HEK293 (cell line): Measurements from ENCODE around the gene KRTAP5-11.

Experiments
- CTCF ChIA-PET: fragments of 350-600 bp; formaldehyde crosslinking; extraction: SDS; loops from one replicate; lab custom pipeline; 2021; ENCODE audit warnings: antibody characterized with exemption; lab: Yijun Ruan, JAX
- POLR2A ChIA-PET: fragments of 300-600 bp; formaldehyde crosslinking; extraction: SDS; loops from one replicate; lab custom pipeline; 2020; ENCODE audit warnings: antibody characterized with exemption, inconsistent platforms; lab: Yijun Ruan, JAX
- H3K27ac ChIP-seq: fragments of 200-500 bp; sonication (Bioruptor generic); 2 replicates; pipeline ENCODE4 v1.5.1; 2014; ENCODE audit warnings: low read depth, low read length, control low read depth, inconsistent platforms; ENCODE audit errors: extremely low read depth
- H3K36me3 ChIP-seq, 2 experiments: fragments of 200-500 bp in 1 of 2; sonication (Bioruptor generic) in 1 of 2; 1 replicate in 1 of 2; 2 replicates in 1 of 2; pipeline ENCODE4 v1.5.1; 2014 to 2017; ENCODE audit warnings: inconsistent platforms in 2 of 2, low read length in 2 of 2; ENCODE audit not compliant: control insufficient read depth in 2 of 2, insufficient read depth in 1 of 2
- H3K4me1 ChIP-seq: fragments of 200-500 bp; sonication (Bioruptor generic); 2 replicates; pipeline ENCODE4 v1.5.1; 2014; ENCODE audit warnings: mild to moderate bottlenecking, low read length, inconsistent platforms; ENCODE audit not compliant: control insufficient read depth, insufficient read depth
- H3K4me3 ChIP-seq: 2 replicates; pipeline ENCODE4 v1.5.1; 2011; ENCODE audit warnings: low read depth, mild to moderate bottlenecking, control low read depth, low read length, moderate library complexity
- H3K9me3 ChIP-seq: fragments of 200-500 bp; sonication (Bioruptor generic); 2 replicates; pipeline ENCODE4 v1.5.1; 2014; ENCODE audit warnings: low read depth, low read length, inconsistent platforms; ENCODE audit not compliant: control insufficient read depth, insufficient read depth
- HOXC10 ChIP-seq: sonication (generic); formaldehyde crosslinking; IDR thresholded peaks from 2 replicates; pipeline ENCODE4 v1.8.1; 2023; ENCODE audit warnings: mild to moderate bottlenecking, missing genetic modification reagents
- KLF8 ChIP-seq: fragments of 450-650 bp; formaldehyde crosslinking; IDR thresholded peaks from 2 replicates; pipeline ENCODE4 v1.5.1; 2016; ENCODE audit warnings: missing biosample characterization, missing genetic modification characterization
- MYNN ChIP-seq: fragments of 450-650 bp; formaldehyde crosslinking; IDR thresholded peaks from 2 replicates; pipeline ENCODE4 v1.5.1; 2016; ENCODE audit warnings: missing biosample characterization, missing genetic modification characterization, borderline replicate concordance
- SCRT1 ChIP-seq: fragments of 450-650 bp; formaldehyde crosslinking; IDR thresholded peaks from 2 replicates; pipeline ENCODE4 v1.5.1; 2016; ENCODE audit warnings: missing biosample characterization, missing genetic modification characterization, borderline replicate concordance
- TCF7L2 ChIP-seq: IDR thresholded peaks from 2 replicates; pipeline ENCODE4 v1.6.1; 2011; ENCODE audit warnings: low read depth, mild to moderate bottlenecking, inconsistent platforms, low read length, moderate library complexity, borderline replicate concordance
- WT1 ChIP-seq: fragments of 450-650 bp; formaldehyde crosslinking; IDR thresholded peaks from 2 replicates; pipeline ENCODE4 v1.5.1; 2016; ENCODE audit warnings: missing biosample characterization, missing genetic modification characterization
- ZBTB21 ChIP-seq: fragments of 450-650 bp; formaldehyde crosslinking; IDR thresholded peaks from 2 replicates; pipeline ENCODE4 v1.5.1; 2017; ENCODE audit warnings: missing biosample characterization, missing genetic modification characterization
- ZBTB49 ChIP-seq: fragments of 450-650 bp; formaldehyde crosslinking; IDR thresholded peaks from 2 replicates; pipeline ENCODE4 v1.5.1; 2016; ENCODE audit warnings: missing biosample characterization, missing genetic modification characterization, low read depth
- ZEB2 ChIP-seq: fragments of 450-650 bp; formaldehyde crosslinking; IDR thresholded peaks from 2 replicates; pipeline ENCODE4 v1.5.1; 2016; ENCODE audit warnings: missing biosample characterization, missing genetic modification characterization
- ZFHX2 ChIP-seq: fragments of 450-650 bp; formaldehyde crosslinking; conservative IDR thresholded peaks from 2 replicates; pipeline ENCODE4 v1.5.1; 2016; ENCODE audit warnings: missing biosample characterization, missing genetic modification characterization
- ZFP37 ChIP-seq: fragments of 450-650 bp; formaldehyde crosslinking; IDR thresholded peaks from 2 replicates; pipeline ENCODE4 v1.5.1; 2016; ENCODE audit warnings: missing biosample characterization, missing genetic modification characterization
- ZNF2 ChIP-seq: fragments of 450-650 bp; formaldehyde crosslinking; IDR thresholded peaks from 2 replicates; pipeline ENCODE4 v1.5.1; 2016; ENCODE audit warnings: missing biosample characterization, missing genetic modification characterization
- ZNF223 ChIP-seq: fragments of 450-650 bp; formaldehyde crosslinking; IDR thresholded peaks from 2 replicates; pipeline ENCODE4 v1.5.1; 2016; ENCODE audit warnings: missing biosample characterization, missing genetic modification characterization
- ZNF248 ChIP-seq: fragments of 450-650 bp; formaldehyde crosslinking; IDR thresholded peaks from 2 replicates; pipeline ENCODE4 v1.5.1; 2017; ENCODE audit warnings: missing biosample characterization, missing genetic modification characterization
- ZNF37A ChIP-seq: fragments of 450-650 bp; IDR thresholded peaks from 2 replicates; pipeline ENCODE4 v1.5.1; 2018; ENCODE audit warnings: missing biosample characterization, missing genetic modification characterization
- ZNF561 ChIP-seq: fragments of 450-650 bp; IDR thresholded peaks from 2 replicates; pipeline ENCODE4 v1.5.1; 2018; ENCODE audit warnings: missing biosample characterization, missing genetic modification characterization, borderline replicate concordance
- ZNF585B ChIP-seq: fragments of 450-650 bp; formaldehyde crosslinking; IDR thresholded peaks from 2 replicates; pipeline ENCODE4 v1.5.1; 2016; ENCODE audit warnings: missing biosample characterization, missing genetic modification characterization
- ZNF600 ChIP-seq: fragments of 450-650 bp; formaldehyde crosslinking; IDR thresholded peaks from 2 replicates; pipeline ENCODE4 v1.5.1; 2016; ENCODE audit warnings: missing biosample characterization, missing genetic modification characterization
- ZNF621 ChIP-seq: fragments of 450-650 bp; formaldehyde crosslinking; IDR thresholded peaks from 2 replicates; pipeline ENCODE4 v1.5.1; 2017; ENCODE audit warnings: missing biosample characterization, missing genetic modification characterization
- ZNF660 ChIP-seq: fragments of 450-650 bp; IDR thresholded peaks from 2 replicates; pipeline ENCODE4 v1.5.1; 2018; ENCODE audit warnings: missing biosample characterization, mild to moderate bottlenecking, missing genetic modification characterization
- TF ChIP-seq, protein P1 (sequence below): fragments of 450-650 bp; formaldehyde crosslinking; optimal IDR thresholded peaks from 2 replicates; pipeline ENCODE3; 2016; ENCODE audit warnings: missing biosample characterization, mild to moderate bottlenecking, missing genetic modification characterization
- TF ChIP-seq, protein P2 (sequence below): fragments of 450-650 bp; formaldehyde crosslinking; IDR thresholded peaks from 2 replicates; pipeline ENCODE4 v1.5.1; 2016; ENCODE audit warnings: missing biosample characterization, missing genetic modification characterization
- TF ChIP-seq, protein P3 (sequence below): fragments of 450-650 bp; formaldehyde crosslinking; IDR thresholded peaks from 2 replicates; pipeline ENCODE4 v1.5.1; 2016; ENCODE audit warnings: missing biosample characterization, missing genetic modification characterization
- TF ChIP-seq, protein P4 (sequence below): fragments of 450-650 bp; formaldehyde crosslinking; conservative IDR thresholded peaks from 2 replicates; pipeline ENCODE4 v1.5.1; 2016; ENCODE audit warnings: low read depth, missing biosample characterization, missing genetic modification characterization

KRTAP5-11 gene

GRCh38 chr11:71544525-71545214 lies 38.0 kb downstream of the KRTAP5-11 start:
- H3K27ac ChIP-seq, result no peak overlapping the region
- H3K4me3 ChIP-seq, result no peak overlapping the region
- POLR2A ChIA-PET, result no interaction called here
- no peaks in the 10 kb centered on the region for H3K9me3 ChIP-seq
- no peak for TF ChIP-seq ZBTB49 (tag by site-specific recombination)
- TF ChIP-seq MYNN (tag by site-specific recombination), result no peak
- TF ChIP-seq ZNF660 (tag by site-specific recombination), result no peak
- TF ChIP-seq ZNF223 (tag by site-specific recombination), result no peak
- TF ChIP-seq ZNF248, result no peak
- no peak for TF ChIP-seq ZBTB21 (tag by site-specific recombination)
- TF ChIP-seq ZNF585B (tag by site-specific recombination), result no peak
- TF ChIP-seq ZNF37A, result no peak
- TF ChIP-seq, protein P1, sequence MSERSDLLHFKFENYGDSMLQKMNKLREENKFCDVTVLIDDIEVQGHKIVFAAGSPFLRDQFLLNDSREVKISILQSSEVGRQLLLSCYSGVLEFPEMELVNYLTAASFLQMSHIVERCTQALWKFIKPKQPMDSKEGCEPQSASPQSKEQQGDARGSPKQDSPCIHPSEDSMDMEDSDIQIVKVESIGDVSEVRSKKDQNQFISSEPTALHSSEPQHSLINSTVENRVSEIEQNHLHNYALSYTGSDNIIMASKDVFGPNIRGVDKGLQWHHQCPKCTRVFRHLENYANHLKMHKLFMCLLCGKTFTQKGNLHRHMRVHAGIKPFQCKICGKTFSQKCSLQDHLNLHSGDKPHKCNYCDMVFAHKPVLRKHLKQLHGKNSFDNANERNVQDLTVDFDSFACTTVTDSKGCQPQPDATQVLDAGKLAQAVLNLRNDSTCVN (tag by site-specific recombination), result no peak
- no peak for TF ChIP-seq KLF8
- TF ChIP-seq, protein P2, sequence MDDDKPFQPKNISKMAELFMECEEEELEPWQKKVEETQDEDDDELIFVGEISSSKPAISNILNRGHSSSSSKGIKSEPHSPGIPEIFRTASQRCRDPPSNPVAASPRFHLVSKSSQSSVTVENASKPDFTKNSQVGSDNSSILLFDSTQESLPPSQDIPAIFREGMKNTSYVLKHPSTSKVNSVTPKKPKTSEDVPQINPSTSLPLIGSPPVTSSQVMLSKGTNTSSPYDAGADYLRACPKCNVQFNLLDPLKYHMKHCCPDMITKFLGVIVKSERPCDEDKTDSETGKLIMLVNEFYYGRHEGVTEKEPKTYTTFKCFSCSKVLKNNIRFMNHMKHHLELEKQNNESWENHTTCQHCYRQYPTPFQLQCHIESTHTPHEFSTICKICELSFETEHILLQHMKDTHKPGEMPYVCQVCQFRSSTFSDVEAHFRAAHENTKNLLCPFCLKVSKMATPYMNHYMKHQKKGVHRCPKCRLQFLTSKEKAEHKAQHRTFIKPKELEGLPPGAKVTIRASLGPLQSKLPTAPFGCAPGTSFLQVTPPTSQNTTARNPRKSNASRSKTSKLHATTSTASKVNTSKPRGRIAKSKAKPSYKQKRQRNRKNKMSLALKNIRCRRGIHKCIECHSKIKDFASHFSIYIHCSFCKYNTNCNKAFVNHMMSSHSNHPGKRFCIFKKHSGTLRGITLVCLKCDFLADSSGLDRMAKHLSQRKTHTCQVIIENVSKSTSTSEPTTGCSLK (tag by site-specific recombination), result no peak
- TF ChIP-seq ZNF561, result no peak
- TF ChIP-seq ZNF2 (tag by site-specific recombination), result no peak
- no peak for TF ChIP-seq ZNF600 (tag by site-specific recombination)
- CTCF ChIA-PET, result no interaction called here
- no peaks in the 10 kb centered on the region for H3K4me1 ChIP-seq
- H3K36me3 ChIP-seq, result no peaks in the 10 kb centered on the region

DNA sequence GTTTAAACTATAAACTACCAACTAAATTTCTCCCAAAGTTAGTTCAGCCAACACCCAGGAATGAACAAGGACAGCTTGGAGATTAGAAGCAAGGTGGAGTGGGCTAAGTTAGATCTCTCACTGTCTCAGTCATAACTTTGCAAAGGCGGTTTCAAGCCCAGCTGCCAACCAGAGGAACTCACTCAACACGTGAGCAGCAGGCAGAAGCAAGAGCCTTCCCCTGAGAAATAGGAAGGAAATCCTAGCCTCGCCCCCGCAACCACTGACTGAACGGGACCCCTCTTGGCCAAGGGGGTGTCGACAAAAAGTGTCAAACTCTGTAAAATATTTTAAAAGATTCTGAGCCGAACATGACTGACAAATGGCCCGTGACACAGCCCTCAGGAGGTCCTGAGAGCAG lies 38.8 kb downstream of the KRTAP5-11 start:
- H3K4me3 ChIP-seq, result no peak overlapping the region
- CTCF ChIA-PET, result no interaction called here
- H3K36me3 ChIP-seq, result no peaks in the 10 kb centered on the region
- no peaks in the 10 kb centered on the region for H3K4me1 ChIP-seq
- H3K9me3 ChIP-seq, result no peaks in the 10 kb centered on the region
- POLR2A ChIA-PET, result no interaction called here
- H3K27ac ChIP-seq, result no peak overlapping the region
- TF ChIP-seq TCF7L2 (no peak), ZEB2 (tag by site-specific recombination) (no peak), HOXC10 (CRISPR knock-in tag) (no peak), ZFP37 (tag by site-specific recombination) (no peak), ZFHX2 (tag by site-specific recombination) (no peak), SCRT1 (tag by site-specific recombination) (no peak), WT1 (no peak), ZNF621 (tag by site-specific recombination) (no peak)
- TF ChIP-seq, protein P3, sequence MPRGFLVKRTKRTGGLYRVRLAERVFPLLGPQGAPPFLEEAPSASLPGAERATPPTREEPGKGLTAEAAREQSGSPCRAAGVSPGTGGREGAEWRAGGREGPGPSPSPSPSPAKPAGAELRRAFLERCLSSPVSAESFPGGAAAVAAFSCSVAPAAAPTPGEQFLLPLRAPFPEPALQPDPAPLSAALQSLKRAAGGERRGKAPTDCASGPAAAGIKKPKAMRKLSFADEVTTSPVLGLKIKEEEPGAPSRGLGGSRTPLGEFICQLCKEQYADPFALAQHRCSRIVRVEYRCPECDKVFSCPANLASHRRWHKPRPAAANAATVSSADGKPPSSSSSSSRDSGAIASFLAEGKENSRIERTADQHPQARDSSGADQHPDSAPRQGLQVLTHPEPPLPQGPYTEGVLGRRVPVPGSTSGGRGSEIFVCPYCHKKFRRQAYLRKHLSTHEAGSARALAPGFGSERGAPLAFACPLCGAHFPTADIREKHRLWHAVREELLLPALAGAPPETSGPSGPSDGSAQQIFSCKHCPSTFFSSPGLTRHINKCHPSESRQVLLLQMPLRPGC, result no peak
- TF ChIP-seq, protein P4, sequence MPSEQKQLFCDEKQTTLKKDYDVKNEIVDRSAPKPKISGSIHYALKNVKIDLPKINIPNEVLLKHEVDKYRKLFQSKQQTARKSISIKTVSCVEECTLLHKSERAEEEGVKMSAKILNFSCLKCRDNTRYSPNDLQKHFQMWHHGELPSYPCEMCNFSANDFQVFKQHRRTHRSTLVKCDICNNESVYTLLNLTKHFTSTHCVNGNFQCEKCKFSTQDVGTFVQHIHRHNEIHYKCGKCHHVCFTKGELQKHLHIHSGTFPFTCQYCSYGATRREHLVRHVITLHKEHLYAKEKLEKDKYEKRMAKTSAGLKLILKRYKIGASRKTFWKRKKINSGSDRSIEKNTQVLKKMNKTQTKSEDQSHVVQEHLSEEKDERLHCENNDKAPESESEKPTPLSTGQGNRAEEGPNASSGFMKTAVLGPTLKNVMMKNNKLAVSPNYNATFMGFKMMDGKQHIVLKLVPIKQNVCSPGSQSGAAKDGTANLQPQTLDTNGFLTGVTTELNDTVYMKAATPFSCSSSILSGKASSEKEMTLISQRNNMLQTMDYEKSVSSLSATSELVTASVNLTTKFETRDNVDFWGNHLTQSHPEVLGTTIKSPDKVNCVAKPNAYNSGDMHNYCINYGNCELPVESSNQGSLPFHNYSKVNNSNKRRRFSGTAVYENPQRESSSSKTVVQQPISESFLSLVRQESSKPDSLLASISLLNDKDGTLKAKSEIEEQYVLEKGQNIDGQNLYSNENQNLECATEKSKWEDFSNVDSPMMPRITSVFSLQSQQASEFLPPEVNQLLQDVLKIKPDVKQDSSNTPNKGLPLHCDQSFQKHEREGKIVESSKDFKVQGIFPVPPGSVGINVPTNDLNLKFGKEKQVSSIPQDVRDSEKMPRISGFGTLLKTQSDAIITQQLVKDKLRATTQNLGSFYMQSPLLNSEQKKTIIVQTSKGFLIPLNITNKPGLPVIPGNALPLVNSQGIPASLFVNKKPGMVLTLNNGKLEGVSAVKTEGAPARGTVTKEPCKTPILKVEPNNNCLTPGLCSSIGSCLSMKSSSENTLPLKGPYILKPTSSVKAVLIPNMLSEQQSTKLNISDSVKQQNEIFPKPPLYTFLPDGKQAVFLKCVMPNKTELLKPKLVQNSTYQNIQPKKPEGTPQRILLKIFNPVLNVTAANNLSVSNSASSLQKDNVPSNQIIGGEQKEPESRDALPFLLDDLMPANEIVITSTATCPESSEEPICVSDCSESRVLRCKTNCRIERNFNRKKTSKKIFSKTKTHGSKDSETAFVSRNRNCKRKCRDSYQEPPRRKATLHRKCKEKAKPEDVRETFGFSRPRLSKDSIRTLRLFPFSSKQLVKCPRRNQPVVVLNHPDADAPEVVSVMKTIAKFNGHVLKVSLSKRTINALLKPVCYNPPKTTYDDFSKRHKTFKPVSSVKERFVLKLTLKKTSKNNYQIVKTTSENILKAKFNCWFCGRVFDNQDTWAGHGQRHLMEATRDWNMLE (tag by site-specific recombination), result no peak
